Measurements from ENCODE around the gene AJAP1.

The AJAP1 gene

DNA sequence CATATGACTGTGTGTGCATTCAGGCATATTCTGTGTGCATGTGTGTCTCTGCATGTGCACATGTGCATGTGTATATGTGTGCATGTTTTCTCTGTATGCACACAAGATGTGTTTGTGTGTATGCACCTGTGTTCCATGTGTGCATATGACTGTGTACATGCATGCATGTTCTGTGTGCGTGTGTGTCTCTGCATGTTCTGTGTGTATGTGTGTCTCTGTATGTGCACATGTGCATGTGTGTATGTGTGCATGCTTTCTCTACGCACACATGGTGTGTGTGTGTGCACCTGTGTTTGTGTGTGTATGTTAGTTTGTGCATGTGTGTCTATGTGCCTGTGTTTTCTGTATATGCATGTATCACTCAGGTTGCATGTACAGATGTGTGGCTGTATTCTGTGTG is 42.3 kb downstream of the AJAP1 start:
- H3K4me1 ChIP-seq (ENCODE audit: insufficient read depth, poor library complexity, severe bottlenecking), result no peaks in the 10 kb centered on the region
- no peaks in the 10 kb centered on the region for H3K9me3 ChIP-seq (ENCODE audit: severe bottlenecking)
- H3K36me3 ChIP-seq (ENCODE audit: low read depth), result no peaks in the 10 kb centered on the region
- H3K4me3 ChIP-seq (ENCODE audit: severe bottlenecking), result no peak overlapping the region
- H3K27me3 ChIP-seq (ENCODE audit: insufficient read depth, poor library complexity, severe bottlenecking), result no peaks in the 10 kb centered on the region
- ATAC-seq (ENCODE audit: low read depth) (no peak), DNase-seq (ENCODE audit: low spot score) (no peak)
- TF ChIP-seq, protein P1, sequence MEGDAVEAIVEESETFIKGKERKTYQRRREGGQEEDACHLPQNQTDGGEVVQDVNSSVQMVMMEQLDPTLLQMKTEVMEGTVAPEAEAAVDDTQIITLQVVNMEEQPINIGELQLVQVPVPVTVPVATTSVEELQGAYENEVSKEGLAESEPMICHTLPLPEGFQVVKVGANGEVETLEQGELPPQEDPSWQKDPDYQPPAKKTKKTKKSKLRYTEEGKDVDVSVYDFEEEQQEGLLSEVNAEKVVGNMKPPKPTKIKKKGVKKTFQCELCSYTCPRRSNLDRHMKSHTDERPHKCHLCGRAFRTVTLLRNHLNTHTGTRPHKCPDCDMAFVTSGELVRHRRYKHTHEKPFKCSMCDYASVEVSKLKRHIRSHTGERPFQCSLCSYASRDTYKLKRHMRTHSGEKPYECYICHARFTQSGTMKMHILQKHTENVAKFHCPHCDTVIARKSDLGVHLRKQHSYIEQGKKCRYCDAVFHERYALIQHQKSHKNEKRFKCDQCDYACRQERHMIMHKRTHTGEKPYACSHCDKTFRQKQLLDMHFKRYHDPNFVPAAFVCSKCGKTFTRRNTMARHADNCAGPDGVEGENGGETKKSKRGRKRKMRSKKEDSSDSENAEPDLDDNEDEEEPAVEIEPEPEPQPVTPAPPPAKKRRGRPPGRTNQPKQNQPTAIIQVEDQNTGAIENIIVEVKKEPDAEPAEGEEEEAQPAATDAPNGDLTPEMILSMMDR (IDR thresholded peaks at IDR 0.05; ENCODE audit: poor library complexity, severe bottlenecking), result no peak
- H3K27ac ChIP-seq (ENCODE audit: poor library complexity, severe bottlenecking), result no peak overlapping the region

GRCh38 chr1:4697801-4698200 is 43.4 kb downstream of the AJAP1 start:
- Histone ChIP-seq H3K27ac (ENCODE audit: poor library complexity, severe bottlenecking) (no peak overlapping the region), H3K27me3 (ENCODE audit: insufficient read depth, poor library complexity, severe bottlenecking) (no peaks in the 10 kb centered on the region), H3K9me3 (ENCODE audit: severe bottlenecking) (no peaks in the 10 kb centered on the region), H3K4me3 (ENCODE audit: severe bottlenecking) (no peak overlapping the region), H3K36me3 (ENCODE audit: low read depth) (no peaks in the 10 kb centered on the region), H3K4me1 (ENCODE audit: insufficient read depth, poor library complexity, severe bottlenecking) (peaks cover 6% of the 10 kb centered on the region)
- no peak for ATAC-seq (ENCODE audit: low read depth)
- TF ChIP-seq, protein P1 (IDR thresholded peaks at IDR 0.05; ENCODE audit: poor library complexity, severe bottlenecking), result no peak
- DNase-seq (ENCODE audit: low spot score), result no peak

DNA sequence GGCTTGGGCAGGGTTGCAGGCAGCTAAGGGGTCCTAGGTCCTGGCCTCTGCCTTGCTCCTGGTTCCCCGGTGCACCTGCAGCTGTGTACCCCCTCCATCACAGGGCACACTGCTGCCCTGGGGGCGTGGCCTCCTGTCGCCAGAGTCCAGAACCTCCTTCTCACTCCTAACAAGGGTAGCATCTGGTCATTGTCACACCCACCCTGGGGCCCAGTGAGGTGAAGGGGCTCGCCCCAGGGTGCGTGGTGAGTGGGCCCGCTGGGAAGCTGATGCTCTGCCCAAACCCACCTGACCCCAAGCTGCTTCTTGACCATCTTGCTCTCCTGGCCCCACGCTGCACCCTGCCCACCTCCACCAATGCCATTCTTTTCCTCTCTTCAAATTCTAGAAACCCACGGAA is 44.5 kb downstream of the AJAP1 start:
- no peaks in the 10 kb centered on the region for H3K9me3 ChIP-seq (ENCODE audit: severe bottlenecking)
- no peak for DNase-seq (ENCODE audit: low spot score)
- H3K4me3 ChIP-seq (ENCODE audit: severe bottlenecking), result no peak overlapping the region
- H3K27me3 ChIP-seq (ENCODE audit: insufficient read depth, poor library complexity, severe bottlenecking), result no peaks in the 10 kb centered on the region
- H3K4me1 ChIP-seq (ENCODE audit: insufficient read depth, poor library complexity, severe bottlenecking), result peaks cover 14% of the 10 kb centered on the region
- H3K36me3 ChIP-seq (ENCODE audit: low read depth), result no peaks in the 10 kb centered on the region
- TF ChIP-seq, protein P1 (IDR thresholded peaks at IDR 0.05; ENCODE audit: poor library complexity, severe bottlenecking), result no peak
- ATAC-seq (ENCODE audit: low read depth), result no peak
- no peak overlapping the region for H3K27ac ChIP-seq (ENCODE audit: poor library complexity, severe bottlenecking)

DNA sequence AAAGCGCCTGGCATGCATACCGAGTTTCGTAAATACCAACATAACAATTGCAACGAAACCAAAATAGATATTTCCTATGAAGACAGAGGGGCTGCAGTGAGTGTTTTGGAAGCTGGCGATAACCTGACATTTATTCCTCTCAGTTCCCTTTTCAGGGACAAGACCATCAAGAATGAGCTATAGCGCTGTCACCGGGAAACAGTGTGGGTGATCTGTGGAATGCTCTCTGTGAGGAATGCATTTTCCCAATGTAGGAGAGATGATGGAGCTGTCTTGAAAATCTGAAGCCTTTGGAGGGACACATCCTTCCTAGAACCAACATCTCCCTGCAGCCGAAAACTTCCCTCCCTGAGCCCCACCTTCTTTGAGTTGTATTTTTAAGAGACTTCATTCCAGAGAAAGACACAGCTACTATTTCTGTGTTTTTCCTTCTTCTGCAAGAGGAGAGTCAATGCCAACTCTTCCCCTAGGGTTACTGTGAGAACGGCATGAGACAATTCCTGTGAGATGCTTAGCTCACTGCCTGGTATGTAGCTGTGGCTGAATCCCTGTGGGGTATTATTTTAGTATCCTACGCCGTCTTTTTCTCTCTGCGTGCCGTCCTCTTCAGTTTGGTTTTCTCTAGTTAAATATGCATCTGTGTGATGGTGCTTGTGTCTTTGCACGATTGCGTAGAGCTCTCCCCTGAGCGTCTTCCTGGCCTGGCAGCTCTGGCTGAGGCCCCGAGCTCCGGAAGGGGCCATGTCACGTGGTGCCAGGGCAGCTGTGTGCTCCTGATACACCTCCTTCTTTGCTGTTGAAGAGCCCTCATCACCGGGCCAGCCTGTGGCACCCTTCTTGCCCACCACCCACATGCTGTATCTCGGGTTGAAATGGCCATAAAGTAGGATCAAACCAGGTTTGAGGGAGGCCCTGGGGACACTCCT is 45.2 kb downstream of the AJAP1 start:
- ATAC-seq (ENCODE audit: low read depth) (no peak), DNase-seq (ENCODE audit: low spot score) (no peak)
- Histone ChIP-seq H3K27me3 (ENCODE audit: insufficient read depth, poor library complexity, severe bottlenecking) (no peaks in the 10 kb centered on the region), H3K4me1 (ENCODE audit: insufficient read depth, poor library complexity, severe bottlenecking) (peaks cover 14% of the 10 kb centered on the region), H3K36me3 (ENCODE audit: low read depth) (no peaks in the 10 kb centered on the region), H3K9me3 (ENCODE audit: severe bottlenecking) (no peaks in the 10 kb centered on the region), H3K4me3 (ENCODE audit: severe bottlenecking) (no peak overlapping the region), H3K27ac (ENCODE audit: poor library complexity, severe bottlenecking) (no peak overlapping the region)
- TF ChIP-seq, protein P1 (IDR thresholded peaks at IDR 0.05; ENCODE audit: poor library complexity, severe bottlenecking), result no peak

DNA sequence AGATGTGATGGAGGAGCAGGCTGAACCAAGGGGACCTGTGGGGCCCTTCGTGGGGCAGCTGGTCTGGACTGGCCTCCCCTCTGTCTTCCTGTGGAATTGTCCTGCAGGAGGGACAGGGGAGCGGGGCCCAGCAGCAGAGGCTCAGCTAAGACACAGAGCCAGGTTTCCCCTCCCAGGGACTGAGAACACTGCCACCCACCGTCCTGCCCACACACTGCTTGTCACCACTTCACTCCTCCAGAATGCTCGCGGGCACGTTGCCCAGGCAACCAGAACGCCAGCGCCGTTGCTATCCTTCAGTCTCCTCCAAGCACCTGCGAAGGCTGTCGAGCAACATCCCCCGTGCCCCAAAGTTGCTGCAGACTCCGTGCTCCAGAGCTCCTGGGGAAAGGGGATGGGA is 46.4 kb downstream of the AJAP1 start:
- Histone ChIP-seq H3K4me1 (ENCODE audit: insufficient read depth, poor library complexity, severe bottlenecking) (peaks cover 17% of the 10 kb centered on the region), H3K27me3 (ENCODE audit: insufficient read depth, poor library complexity, severe bottlenecking) (no peaks in the 10 kb centered on the region), H3K27ac (ENCODE audit: poor library complexity, severe bottlenecking) (no peak overlapping the region), H3K9me3 (ENCODE audit: severe bottlenecking) (no peaks in the 10 kb centered on the region), H3K36me3 (ENCODE audit: low read depth) (no peaks in the 10 kb centered on the region), H3K4me3 (ENCODE audit: severe bottlenecking) (no peak overlapping the region)
- TF ChIP-seq, protein P1 (IDR thresholded peaks at IDR 0.05; ENCODE audit: poor library complexity, severe bottlenecking), result no peak
- ATAC-seq (ENCODE audit: low read depth) (no peak), DNase-seq (ENCODE audit: low spot score) (no peak)

All from RWPE2 (cell line).